ENCODE measurements around the gene APOO.

Gene APOO

DNA sequence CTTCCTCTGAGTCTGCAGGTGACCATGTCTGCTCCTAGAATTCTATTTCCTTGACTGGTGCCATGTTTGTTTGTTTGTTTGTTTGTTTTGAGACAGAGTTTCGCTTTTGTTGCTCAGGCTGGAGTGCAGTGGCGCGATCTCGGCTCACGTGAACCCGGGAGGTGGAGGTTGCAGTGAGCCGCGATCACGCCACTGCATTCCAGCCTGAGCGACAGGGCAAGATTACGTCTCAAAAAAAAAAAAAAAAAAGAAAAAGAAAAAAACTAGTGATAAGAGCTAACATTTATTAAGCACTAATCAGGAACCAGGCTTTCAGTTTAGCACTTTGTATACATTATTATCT lies 117.6 kb downstream of the APOO start:
- no peak for DNase-seq (ENCODE audit: insufficient read length)
- no peak for TF ChIP-seq POLR2AphosphoS5 (IDR thresholded peaks at IDR 0.05; ENCODE audit: low read depth, low read length)
- no peak for FAIRE-seq

DNA sequence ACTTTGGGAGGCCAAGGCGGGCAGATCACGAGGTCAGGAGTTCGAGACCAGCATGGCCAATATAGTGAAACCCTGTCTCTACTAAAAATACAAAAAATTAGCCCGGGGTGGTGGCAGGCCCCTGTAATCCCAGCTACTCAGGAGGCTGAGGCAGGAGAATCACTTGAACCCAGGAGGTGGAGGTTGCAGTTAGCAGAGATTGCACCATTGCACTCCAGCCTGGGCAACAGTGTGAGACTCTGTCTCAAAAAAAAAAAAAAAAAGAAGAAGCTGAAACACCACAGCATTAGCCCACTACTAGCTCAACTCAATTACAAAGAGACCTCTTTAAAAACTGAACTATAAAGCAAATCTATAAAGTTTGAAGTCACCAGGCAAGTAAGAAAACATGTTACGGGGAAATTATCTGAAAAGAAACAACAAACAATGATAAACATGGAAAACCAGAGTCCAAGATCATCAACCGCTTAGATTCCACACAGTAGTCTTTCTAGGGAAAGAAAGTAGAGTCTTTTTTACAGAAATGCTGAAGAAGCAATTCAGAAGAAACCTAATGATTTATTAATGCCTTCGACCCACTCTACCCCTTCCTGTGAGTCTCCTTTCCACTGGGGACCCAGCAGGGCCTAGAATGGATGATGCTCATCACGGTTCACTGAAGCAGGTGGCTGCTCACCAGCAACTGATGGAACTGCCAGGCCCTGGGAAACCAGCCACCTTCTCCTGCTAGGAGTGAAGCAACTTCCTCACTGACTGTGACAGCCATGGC lies 118.2 kb downstream of the APOO start:
- no peak for DNase-seq (ENCODE audit: insufficient read length)
- TF ChIP-seq POLR2A (IDR thresholded peaks at IDR 0.05; ENCODE audit: low read depth, low read length) (no peak), TAF1 (IDR thresholded peaks at IDR 0.05; ENCODE audit: borderline replicate concordance, low read depth, low read length) (no peak), POLR2AphosphoS5 (IDR thresholded peaks at IDR 0.05; ENCODE audit: low read depth, low read length) (no peak)
- FAIRE-seq, result no peak

DNA sequence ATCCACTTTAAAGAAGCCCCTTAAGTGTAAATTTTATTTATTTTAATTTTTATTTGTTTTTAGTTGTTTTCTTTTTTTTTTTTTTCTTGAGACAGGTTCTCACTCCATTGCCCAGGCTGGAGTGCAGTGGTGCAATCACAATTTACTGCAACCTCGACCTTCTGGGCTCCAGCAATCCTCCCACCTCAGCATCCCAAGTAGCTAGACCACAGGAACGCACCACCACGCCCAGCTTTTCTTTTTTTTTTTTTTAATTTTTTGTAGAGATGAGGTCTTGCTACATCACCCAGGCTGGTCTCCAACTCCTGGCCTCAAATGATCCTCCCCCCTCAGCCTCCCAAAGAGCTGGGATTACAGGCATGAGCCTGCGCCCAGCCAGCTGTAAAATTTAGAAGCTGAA lies 118.8 kb downstream of the APOO start:
- TF ChIP-seq POLR2AphosphoS5 (IDR thresholded peaks at IDR 0.05; ENCODE audit: low read depth, low read length) (no peak), POLR2A (IDR thresholded peaks at IDR 0.05; ENCODE audit: low read depth, low read length) (no peak), TAF1 (IDR thresholded peaks at IDR 0.05; ENCODE audit: borderline replicate concordance, low read depth, low read length) (no peak)
- no peak for DNase-seq (ENCODE audit: insufficient read length)
- no peak for FAIRE-seq

- TF ChIP-seq POLR2AphosphoS5 (IDR thresholded peaks at IDR 0.05; ENCODE audit: low read depth, low read length) (no peak), TAF1 (IDR thresholded peaks at IDR 0.05; ENCODE audit: borderline replicate concordance, low read depth, low read length) (no peak), POLR2A (IDR thresholded peaks at IDR 0.05; ENCODE audit: low read depth, low read length) (no peak)
- FAIRE-seq, result no peak
- no peak for DNase-seq (ENCODE audit: insufficient read length)
Measured at GRCh38 chrX:23788521-23788920, 119.2 kb downstream of the APOO start.

- TF ChIP-seq POLR2A (IDR thresholded peaks at IDR 0.05; ENCODE audit: low read depth, low read length) (no peak), POLR2AphosphoS5 (IDR thresholded peaks at IDR 0.05; ENCODE audit: low read depth, low read length) (no peak), TAF1 (IDR thresholded peaks at IDR 0.05; ENCODE audit: borderline replicate concordance, low read depth, low read length) (no peak)
- DNase-seq (ENCODE audit: insufficient read length) (no peak), FAIRE-seq (no peak)
Measured at GRCh38 chrX:23787745-23788118, 120.0 kb downstream of the APOO start.

DNA sequence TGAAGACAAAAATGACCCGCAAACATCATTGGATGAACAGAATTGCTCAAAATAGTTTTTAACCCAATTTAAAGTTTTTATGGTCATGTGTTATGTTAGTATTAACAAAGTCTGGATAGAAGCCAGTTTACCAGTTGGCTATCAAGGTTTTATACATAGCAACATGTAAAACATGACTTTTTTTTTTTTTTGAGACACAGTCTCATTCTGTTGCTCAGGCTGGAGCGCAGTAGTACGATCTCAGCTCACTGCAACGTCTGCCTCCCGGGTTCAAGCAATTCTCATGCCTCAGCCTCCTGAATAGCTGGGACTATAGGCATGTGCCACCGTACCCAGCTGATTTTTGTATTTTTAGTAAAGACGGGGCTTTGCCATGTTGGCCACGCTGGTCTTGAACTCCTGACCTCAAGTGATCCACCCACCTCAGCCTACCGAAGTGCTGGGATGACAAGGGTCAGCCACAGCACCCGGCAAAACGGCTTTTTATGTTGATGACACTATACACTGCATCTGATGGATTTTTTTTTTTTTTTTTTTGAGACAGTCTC lies 121.4 kb downstream of the APOO start:
- DNase-seq (ENCODE audit: insufficient read length), result no peak
- FAIRE-seq, result no peak

GRCh38 chrX:23785580-23785979 lies 122.2 kb downstream of the APOO start:
- DNase-seq (ENCODE audit: insufficient read length) (no peak), FAIRE-seq (no peak)
- TF ChIP-seq POLR2A (IDR thresholded peaks at IDR 0.05; ENCODE audit: low read depth, low read length), result no peak

More for the DNA sequence above, 121.4 kb downstream of the APOO start:
- TF ChIP-seq POLR2AphosphoS5 (IDR thresholded peaks at IDR 0.05; ENCODE audit: low read depth, low read length), result no peak
- no peak for TF ChIP-seq TAF1 (IDR thresholded peaks at IDR 0.05; ENCODE audit: borderline replicate concordance, low read depth, low read length)
- TF ChIP-seq POLR2A (IDR thresholded peaks at IDR 0.05; ENCODE audit: low read depth, low read length), result no peak

GRCh38 chrX:23784470-23785331 lies 123.0 kb downstream of the APOO start:
- peak; percentile 74 for FAIRE-seq
- no peak for DNase-seq (ENCODE audit: insufficient read length)
- TF ChIP-seq POLR2AphosphoS5 (IDR thresholded peaks at IDR 0.05; ENCODE audit: low read depth, low read length) (peak; percentile 41; the same call in 1 of the 2 replicates), TAF1 (IDR thresholded peaks at IDR 0.05; ENCODE audit: borderline replicate concordance, low read depth, low read length) (no peak), POLR2A (IDR thresholded peaks at IDR 0.05; ENCODE audit: low read depth, low read length) (no peak)

DNA sequence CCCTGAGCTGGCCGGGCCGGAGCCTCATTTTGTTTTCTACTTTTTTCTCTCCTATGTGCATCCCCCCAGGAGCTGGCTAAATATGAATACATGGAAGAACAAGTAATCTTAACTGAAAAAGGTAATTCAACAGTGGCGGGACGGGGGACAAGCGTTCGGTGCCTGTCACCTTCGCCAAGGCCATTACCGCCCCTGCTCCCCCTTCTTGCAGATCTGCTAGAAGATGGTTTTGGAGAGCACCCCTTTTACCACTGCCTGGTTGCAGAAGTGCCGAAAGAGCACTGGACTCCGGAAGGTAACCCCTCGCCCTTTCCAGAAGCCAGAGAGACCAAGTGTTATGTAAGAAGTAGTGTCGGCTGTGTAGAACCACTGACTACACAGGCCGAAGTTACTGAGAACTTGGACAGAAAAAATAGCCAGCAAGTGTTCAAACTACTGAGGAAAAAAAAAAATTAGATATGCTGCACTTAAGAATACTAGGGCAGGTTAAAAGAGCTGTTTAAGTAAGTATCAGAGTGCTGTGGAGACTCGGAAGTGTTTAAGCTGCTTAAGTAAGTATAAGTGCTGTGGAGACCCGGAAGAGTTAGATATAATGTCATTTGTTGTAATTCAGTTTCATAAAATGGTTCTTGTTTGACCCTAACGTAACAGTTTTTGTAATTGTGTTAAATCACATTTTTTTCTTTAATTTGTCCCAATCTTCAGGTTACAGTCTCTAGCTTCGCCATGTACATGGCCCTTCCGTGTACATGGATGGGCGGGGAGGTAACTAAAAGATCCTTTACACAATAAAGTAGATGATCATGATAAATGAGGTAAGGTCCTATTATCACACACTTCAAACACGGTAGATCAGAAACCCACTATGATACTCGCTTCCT lies 123.9 kb downstream of the APOO start:
- DNase-seq (ENCODE audit: insufficient read length) (no peak), FAIRE-seq (no peak)
- TF ChIP-seq TAF1 (IDR thresholded peaks at IDR 0.05; ENCODE audit: borderline replicate concordance, low read depth, low read length) (no peak), POLR2AphosphoS5 (IDR thresholded peaks at IDR 0.05; ENCODE audit: low read depth, low read length) (no peak), POLR2A (IDR thresholded peaks at IDR 0.05; ENCODE audit: low read depth, low read length) (no peak)
